ENCODE measurements around the gene PCDHB9. TPM values are rescaled to one million over a fixed set of nuclear protein-coding genes. Genes with fewer than 3 reads are reported as not detected.

The PCDHB9 gene
- 0.40 and 0.44 TPM in 2 replicates for total RNA-seq

DNA sequence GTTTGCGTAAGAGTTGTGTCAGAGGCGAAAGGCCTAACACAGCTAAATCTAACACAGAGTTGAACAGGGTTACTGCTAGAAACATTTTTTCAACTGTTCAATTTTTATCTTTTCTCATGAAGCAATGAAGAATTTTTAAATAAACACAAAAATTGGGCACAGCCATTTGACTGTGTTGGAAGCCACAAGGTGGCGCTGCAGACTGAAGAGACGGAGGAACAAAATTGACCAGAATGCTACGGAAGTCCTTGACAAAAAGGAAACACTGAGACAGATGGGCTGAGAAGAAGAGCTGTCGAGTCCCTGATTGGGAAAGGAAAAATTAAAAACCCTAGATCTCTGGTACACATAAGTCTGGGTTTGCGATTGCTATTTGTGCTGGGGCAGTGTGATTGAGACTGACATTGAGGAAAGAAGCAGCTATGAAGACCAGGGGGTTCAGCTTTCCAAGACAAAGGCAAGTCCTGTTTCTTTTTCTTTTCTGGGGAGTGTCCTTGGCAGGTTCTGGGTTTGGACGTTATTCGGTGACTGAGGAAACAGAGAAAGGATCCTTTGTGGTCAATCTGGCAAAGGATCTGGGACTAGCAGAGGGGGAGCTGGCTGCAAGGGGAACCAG lies at the start of gene PCDHB9:
PCDHB9 (plus strand) TSS at position 265 of the 616 bp plus-strand sequence; CDS start at position 423, 158 bp downstream.

DNA sequence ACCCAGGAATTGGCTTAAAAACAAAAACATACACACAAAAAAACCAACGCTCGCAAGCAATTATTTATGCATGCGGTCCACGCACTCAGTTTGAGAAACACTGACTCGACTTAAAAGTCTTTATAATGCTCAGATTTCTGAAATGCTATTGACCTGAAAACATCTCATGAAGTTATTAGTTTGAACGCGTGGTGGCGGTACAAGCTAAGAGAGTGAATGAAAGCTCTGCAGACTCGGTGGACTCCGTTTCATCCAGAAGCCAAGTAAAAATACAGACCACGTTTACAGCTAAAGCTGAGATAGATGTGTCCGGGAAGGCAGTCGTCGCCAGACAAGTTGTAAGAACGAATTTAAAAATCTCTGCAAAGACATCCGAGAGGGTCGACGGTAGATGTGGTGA lies 37.1 kb upstream of the PCDHB9 start, which contains the start of gene PCDHB6:
PCDHB6 (plus strand) TSS at position 246 of the 400 bp plus-strand sequence. CDS start 201 bp downstream, outside the sequence.

DNA sequence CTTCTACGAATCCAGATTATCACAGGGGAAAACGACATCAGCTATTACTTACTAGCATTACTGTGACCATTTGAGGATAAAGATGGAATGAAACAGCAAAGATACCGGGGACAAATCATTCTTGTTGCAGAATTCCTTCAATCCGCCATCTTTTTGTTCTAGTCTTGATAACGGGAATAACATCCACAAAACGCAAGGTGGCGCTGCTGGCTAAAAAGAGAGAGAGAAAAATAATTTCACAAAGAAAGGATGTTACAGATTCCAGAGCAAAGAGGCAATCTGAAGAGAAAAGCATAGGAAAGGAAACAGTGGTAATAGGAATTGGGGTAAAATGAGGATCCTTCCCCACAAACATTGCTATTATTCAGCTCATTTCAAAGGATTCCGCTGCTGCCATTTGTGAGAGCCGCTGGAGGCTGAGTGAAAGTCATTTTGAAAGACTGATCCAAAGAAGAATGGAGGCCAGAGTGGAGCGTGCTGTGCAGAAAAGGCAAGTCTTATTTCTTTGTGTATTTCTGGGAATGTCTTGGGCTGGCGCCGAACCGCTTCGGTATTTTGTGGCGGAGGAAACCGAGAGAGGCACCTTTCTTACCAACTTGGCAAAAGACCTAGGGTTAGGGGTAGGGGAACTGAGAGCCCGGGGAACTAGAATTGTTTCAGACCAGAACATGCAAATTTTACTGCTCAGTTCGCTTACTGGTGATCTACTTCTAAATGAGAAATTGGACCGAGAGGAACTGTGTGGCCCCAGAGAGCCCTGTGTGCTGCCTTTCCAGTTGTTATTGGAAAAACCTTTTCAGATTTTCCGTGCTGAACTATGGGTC lies 14.4 kb upstream of the PCDHB9 start, which contains the start of gene PCDHB7:
PCDHB7 (plus strand) TSS at position 264 of the 824 bp plus-strand sequence; CDS start at position 456, 192 bp downstream.

DNA sequence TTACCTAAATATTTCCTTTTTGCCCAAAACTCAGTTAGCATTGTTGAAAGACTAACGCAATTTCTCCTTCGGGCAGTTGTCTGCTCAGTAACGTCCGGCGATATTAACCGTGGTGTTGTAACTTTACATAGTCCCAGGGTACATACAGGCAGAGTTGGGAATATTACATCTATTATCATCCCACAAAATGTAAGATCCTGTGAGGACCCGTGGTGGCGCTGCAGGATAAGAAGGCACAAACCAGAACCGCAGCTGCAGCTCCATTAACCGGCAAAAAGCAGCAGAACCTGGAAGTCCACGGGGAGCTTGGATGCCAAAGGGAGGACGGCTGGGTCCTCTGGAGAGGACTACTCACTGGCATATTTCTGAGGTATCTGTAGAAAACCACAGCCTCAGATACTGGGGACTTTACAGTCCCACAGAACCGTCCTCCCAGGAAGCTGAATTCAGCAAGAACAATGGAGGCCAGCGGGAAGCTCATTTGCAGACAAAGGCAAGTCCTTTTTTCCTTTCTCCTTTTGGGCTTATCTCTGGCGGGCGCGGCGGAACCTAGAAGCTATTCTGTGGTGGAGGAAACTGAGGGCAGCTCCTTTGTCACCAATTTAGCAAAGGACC lies 9.3 kb upstream of the PCDHB9 start, which contains the start of gene PCDHB8:
PCDHB8 (plus strand) TSS at position 214 of the 615 bp plus-strand sequence; CDS start at position 459, 245 bp downstream.

DNA sequence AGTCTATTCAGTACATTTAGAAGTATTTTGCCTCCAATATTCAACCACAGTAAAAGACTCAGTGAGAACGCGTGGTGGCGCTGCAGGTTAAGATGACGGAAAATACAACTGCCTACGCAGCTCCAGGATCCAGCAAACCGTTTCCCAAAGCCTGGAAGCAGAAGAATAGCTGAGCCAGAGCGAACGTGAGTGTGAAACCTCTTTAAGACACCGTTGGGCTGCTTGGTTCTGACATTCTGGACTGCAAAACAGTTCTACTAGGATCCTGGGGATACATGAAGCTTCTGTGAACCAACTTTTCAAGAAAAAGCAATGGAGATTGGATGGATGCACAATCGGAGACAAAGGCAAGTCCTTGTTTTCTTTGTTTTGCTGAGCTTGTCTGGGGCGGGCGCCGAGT lies 4.7 kb upstream of the PCDHB9 start, which contains the start of gene PCDHB16:
PCDHB16 (plus strand) TSS at position 140 of the 400 bp plus-strand sequence; CDS start at position 313, 173 bp downstream.

DNA sequence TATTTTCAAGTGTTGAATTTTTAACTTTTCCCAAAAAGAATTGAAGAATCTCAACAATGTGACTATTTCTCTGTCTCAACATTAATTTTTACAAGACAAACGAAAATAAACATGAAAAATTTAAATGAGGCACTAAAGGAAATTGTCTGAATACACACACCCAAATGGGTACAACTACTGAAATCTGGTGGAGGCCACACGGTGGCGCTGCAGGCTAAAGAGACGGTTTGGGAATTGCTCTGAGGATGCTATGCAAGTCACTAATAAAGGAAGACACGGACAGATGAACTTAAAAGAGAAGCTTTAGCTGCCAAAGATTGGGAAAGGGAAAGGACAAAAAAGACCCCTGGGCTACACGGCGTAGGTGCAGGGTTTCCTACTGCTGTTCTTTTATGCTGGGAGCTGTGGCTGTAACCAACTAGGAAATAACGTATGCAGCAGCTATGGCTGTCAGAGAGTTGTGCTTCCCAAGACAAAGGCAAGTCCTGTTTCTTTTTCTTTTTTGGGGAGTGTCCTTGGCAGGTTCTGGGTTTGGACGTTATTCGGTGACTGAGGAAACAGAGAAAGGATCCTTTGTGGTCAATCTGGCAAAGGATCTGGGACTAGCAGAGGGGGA lies 5.3 kb downstream of the PCDHB9 start, which contains the start of gene PCDHB10:
PCDHB10 (plus strand) TSS at position 244 of the 616 bp plus-strand sequence; CDS start at position 444, 200 bp downstream.

DNA sequence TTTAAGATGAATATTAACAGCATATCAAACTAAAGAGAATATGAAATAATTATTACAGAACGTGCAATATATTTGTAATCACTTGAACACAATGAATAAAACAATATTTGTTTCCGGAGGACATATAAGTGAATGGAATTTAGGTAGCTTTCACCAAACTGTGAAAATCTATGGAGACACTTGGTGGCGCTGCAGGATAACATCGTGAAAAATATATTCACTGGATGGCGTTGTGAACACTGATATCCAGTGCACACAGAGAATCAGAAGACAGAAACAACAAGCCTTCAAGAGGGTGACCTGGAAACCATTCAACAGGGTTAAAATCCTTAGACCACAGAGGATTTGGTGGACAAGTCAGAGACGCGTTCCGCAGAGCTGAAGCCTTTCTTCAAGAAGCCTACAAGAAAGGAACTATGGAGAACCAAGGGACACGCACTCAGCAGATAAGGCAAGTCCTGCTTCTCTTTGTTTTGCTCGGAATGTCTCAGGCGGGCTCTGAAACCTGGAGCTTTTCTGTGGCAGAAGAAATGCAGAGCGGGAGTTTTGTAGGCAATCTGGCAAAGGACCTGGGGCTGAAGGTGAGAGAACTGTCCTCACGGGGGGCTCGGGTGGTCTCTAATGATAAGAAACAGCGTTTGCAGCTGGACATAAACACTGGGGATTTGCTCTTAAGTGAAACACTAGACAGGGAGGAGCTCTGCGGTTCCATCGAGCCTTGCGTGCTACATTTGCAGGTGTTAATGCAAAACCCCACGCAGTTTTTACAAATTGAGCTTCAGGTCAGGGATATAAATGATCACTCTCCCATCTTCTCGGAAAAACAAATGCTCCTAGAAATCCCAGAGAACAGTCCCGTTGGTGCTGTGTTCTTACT lies 12.6 kb downstream of the PCDHB9 start, which contains the start of gene PCDHB11:
PCDHB11 (plus strand) TSS at position 269 of the 877 bp plus-strand sequence; CDS start at position 417, 148 bp downstream.

DNA sequence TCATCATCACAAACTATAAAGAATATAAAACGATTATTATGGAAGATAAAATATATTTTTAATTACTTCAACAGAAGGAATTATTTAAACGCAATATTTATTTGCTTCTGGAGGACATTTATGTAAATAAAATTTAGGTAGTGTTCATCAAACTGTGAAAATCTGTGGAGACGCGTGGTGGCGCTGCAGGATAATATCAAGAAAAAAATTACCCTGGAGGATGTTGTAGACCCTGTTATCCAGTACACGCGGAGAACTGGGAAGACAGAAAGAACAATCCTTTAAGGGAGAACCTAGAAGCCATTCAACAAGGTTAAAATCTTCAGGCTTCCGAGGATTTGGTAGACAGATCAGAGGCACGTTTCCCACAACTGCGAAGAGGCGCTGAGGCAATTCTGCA lies 21.5 kb downstream of the PCDHB9 start, which contains the start of gene PCDHB12:
PCDHB12 (plus strand) TSS at position 242 of the 400 bp plus-strand sequence. CDS start 189 bp downstream, outside the sequence.

DNA sequence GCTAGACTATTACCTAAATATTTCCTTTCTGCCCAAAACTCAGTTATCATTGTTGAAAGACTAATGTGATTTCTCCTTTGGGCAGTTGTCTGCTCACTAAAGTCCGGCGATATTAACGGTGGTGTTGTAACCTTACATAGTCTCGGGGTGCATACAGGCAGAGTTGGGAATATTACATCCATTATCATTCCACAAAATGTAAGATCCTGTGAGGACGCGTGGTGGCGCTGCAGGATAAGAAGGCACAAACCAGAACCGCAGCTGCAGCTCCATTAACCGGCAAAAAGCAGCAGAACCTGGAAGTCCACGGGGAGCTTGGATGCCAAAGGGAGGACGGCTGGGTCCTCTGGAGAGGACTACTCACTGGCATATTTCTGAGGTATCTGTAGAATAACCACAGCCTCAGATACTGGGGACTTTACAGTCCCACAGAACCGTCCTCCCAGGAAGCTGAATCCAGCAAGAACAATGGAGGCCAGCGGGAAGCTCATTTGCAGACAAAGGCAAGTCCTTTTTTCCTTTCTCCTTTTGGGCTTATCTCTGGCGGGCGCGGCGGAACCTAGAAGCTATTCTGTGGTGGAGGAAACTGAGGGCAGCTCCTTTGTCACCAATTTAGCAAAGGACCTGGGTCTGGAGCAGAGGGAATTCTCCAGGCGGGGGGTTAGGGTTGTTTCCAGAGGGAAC lies 26.8 kb downstream of the PCDHB9 start, which contains the start of gene PCDHB13:
PCDHB13 (plus strand) TSS at position 264 of the 684 bp plus-strand sequence; CDS start at position 469, 205 bp downstream.

DNA sequence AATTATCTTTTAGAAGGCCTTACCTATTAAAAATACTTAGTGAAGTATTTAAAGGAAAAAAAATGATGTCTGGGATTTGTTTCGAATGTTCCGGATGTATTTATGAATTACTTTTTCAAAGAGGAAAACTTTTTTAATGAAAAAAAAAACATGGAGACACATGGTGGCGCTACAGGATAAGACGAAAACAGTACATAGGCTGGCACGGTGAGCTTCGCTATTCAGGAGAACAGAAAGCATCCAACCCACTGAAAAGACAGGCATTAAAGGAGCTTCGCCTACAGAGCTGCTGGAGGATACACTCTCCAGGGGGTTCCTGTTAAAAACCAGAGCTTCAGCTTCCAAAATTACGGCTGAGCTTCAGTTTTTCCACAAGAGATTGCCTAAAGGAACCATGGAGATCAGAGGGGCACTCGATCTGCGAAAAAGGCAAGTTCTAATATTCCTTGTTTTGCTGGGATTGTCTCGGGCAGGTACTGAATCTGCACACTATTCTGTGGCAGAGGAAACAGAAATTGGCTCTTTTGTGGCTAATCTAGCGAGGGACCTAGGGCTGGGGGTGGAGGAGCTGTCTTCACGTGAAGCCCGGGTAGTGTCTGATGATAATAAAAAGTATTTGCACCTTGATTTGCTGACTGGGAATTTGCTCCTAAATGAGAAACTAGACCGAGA lies 36.3 kb downstream of the PCDHB9 start, which contains the start of gene PCDHB14:
PCDHB14 (plus strand) TSS at position 232 of the 672 bp plus-strand sequence; CDS start at position 395, 163 bp downstream.

Other genes with a start within 250 kb of the PCDHB9 start
- 0.31 and 0.53 TPM in 2 replicates for gene PCDHAC2, start 220.7 kb upstream of the PCDHB9 start, total RNA-seq
- not detected in 2 replicates for gene PCDHB1, start 135.8 kb upstream of the PCDHB9 start, total RNA-seq
- gene PCDHB2, start 92.5 kb upstream of the PCDHB9 start, total RNA-seq, result 1.7 and 3.8 TPM in 2 replicates
- 0.81 and 1.3 TPM in 2 replicates for gene PCDHB3, start 86.7 kb upstream of the PCDHB9 start, total RNA-seq
- 0.68 and 0.79 TPM in 2 replicates for gene PCDHB4, start 65.3 kb upstream of the PCDHB9 start, total RNA-seq
- gene PCDHB5, start 52.0 kb upstream of the PCDHB9 start, total RNA-seq, result 1.4 and 1.8 TPM in 2 replicates
- gene PCDHB6, start 37.1 kb upstream of the PCDHB9 start, total RNA-seq, result 0.13 and 0.37 TPM in 2 replicates
- 0.79 and 1.1 TPM in 2 replicates for gene PCDHB7, start 14.5 kb upstream of the PCDHB9 start, total RNA-seq
- gene PCDHB8, start 9.4 kb upstream of the PCDHB9 start, total RNA-seq, result 0.62 and 1.1 TPM in 2 replicates
- gene PCDHB16, start 4.8 kb upstream of the PCDHB9 start, total RNA-seq, result 1.8 and 1.9 TPM in 2 replicates
- 0.66 and 1.1 TPM in 2 replicates for gene PCDHB10, start 5.2 kb downstream of the PCDHB9 start, total RNA-seq
- gene PCDHB11, start 12.5 kb downstream of the PCDHB9 start, total RNA-seq, result 0.44 and 0.53 TPM in 2 replicates
- 0.25 and 0.40 TPM in 2 replicates for gene PCDHB12, start 21.6 kb downstream of the PCDHB9 start, total RNA-seq
- gene PCDHB13, start 26.8 kb downstream of the PCDHB9 start, total RNA-seq, result 0.81 and 1.1 TPM in 2 replicates
- 0.92 and 1.1 TPM in 2 replicates for gene PCDHB14, start 36.2 kb downstream of the PCDHB9 start, total RNA-seq
- 0.53 and 0.56 TPM in 2 replicates for gene PCDHB15, start 58.2 kb downstream of the PCDHB9 start, total RNA-seq
- gene SLC25A2, start 116.9 kb downstream of the PCDHB9 start, total RNA-seq, result 0.13 and 0.31 TPM in 2 replicates
- 81.0 and 83.9 TPM in 2 replicates for gene TAF7, start 133.6 kb downstream of the PCDHB9 start, total RNA-seq
- 1.1 TPM in 2 replicates for gene PCDHGA1, start 143.4 kb downstream of the PCDHB9 start, total RNA-seq
- gene PCDHGA2, start 151.6 kb downstream of the PCDHB9 start, total RNA-seq, result 1.7 and 2.5 TPM in 2 replicates
- 2.0 and 2.9 TPM in 2 replicates for gene PCDHGA3, start 156.7 kb downstream of the PCDHB9 start, total RNA-seq
- 1.8 and 4.3 TPM in 2 replicates for gene PCDHGB1, start 162.9 kb downstream of the PCDHB9 start, total RNA-seq
- gene PCDHGA4, start 167.9 kb downstream of the PCDHB9 start, total RNA-seq, result 4.0 and 7.5 TPM in 2 replicates
- 3.4 and 5.9 TPM in 2 replicates for gene PCDHGB2, start 172.8 kb downstream of the PCDHB9 start, total RNA-seq
- gene PCDHGA5, start 177.0 kb downstream of the PCDHB9 start, total RNA-seq, result 1.5 and 2.7 TPM in 2 replicates
- gene PCDHGB3, start 183.1 kb downstream of the PCDHB9 start, total RNA-seq, result 5.7 and 8.4 TPM in 2 replicates
- 3.3 and 5.3 TPM in 2 replicates for gene PCDHGA6, start 186.7 kb downstream of the PCDHB9 start, total RNA-seq
- 3.4 and 4.8 TPM in 2 replicates for gene PCDHGA7, start 195.6 kb downstream of the PCDHB9 start, total RNA-seq
- gene PCDHGB4, start 200.5 kb downstream of the PCDHB9 start, total RNA-seq, result 20.1 and 26.5 TPM in 2 replicates
- 2.2 and 3.9 TPM in 2 replicates for gene PCDHGA8, start 205.5 kb downstream of the PCDHB9 start, total RNA-seq
- gene PCDHGB5, start 210.8 kb downstream of the PCDHB9 start, total RNA-seq, result 21.0 and 29.1 TPM in 2 replicates
- 2.9 and 5.7 TPM in 2 replicates for gene PCDHGA9, start 215.6 kb downstream of the PCDHB9 start, total RNA-seq
- gene PCDHGB6, start 220.9 kb downstream of the PCDHB9 start, total RNA-seq, result 3.3 and 4.7 TPM in 2 replicates
- 5.3 and 7.5 TPM in 2 replicates for gene PCDHGA10, start 225.8 kb downstream of the PCDHB9 start, total RNA-seq
- 9.1 and 17.3 TPM in 2 replicates for gene PCDHGB7, start 230.5 kb downstream of the PCDHB9 start, total RNA-seq
- gene PCDHGA11, start 233.9 kb downstream of the PCDHB9 start, total RNA-seq, result 11.0 and 18.2 TPM in 2 replicates
- gene PCDHGA12, start 243.3 kb downstream of the PCDHB9 start, total RNA-seq, result 17.6 and 22.3 TPM in 2 replicates

All from aortic smooth muscle cell (primary cell).